ENCODE measurements around the gene TFF3.

GRCh38 chr21:42296501-42296900 is 18.7 kb downstream of the TFF3 start:
- TF ChIP-seq CTCF (IDR thresholded peaks at IDR 0.05; ENCODE audit: insufficient read depth, low read length, poor library complexity, severe bottlenecking) (no peak), EZH2phosphoT487 (conservative IDR thresholded peaks at IDR 0.05; ENCODE audit: low read length) (no peak)

All from SU-DHL-6 (cell line).